ENCODE measurements around the gene HECTD4. TPM values are rescaled to one million over a fixed set of nuclear protein-coding genes. Genes with fewer than 3 reads are reported as not detected.
"Not testable (repeated sequence)": the region's sequence is repeated elsewhere in the genome, so short reads cannot be mapped to it uniquely, and the experiment has no call there.

The HECTD4 gene
- polyA plus RNA-seq, 4 donors = 35.9 to 68.5 (median 52.6) TPM

DNA sequence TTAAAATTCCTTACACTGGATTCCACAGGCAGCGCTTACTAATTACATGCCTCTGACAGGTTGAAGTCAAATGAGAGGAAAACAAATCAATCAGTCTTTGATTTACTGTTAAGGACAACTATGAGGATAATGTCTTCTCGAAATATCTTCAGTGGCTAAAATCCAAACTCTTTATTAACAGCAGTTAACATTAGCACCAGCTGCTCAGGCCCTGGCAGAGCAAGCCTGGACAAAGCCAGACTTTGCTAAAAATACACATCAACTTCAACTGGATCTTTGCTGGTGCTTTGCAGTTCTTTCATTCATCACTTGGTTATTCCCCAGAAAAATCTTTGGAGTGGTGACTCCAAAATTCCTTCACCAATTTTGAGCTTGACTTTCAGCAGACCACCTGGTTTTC is 98.7 kb downstream of the HECTD4 start:
- DNase-seq (ENCODE audit: low read depth in 4 of 4, low spot score in 2 of 4) = no peak

DNA sequence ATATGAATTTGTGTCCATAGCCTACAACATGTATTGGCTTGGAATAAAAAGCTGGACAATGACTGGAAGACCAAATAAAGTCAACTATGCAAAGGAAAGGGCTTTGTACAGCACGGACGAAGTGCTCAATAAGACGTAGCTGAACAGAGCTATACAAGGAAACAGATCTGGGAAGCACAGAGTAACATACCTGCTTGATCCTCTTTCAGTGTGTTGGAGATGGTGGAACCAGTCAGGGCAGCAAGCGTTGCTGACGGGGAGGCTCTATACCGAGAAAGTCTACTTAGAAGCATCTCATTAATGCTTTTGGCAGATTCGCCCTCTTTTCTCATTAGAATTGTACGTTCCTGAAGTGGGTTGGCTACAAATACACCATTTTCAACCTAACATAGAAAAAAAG is 99.3 kb downstream of the HECTD4 start:
- DNase-seq (ENCODE audit: low read depth in 4 of 4, low spot score in 2 of 4) = no peak

DNA sequence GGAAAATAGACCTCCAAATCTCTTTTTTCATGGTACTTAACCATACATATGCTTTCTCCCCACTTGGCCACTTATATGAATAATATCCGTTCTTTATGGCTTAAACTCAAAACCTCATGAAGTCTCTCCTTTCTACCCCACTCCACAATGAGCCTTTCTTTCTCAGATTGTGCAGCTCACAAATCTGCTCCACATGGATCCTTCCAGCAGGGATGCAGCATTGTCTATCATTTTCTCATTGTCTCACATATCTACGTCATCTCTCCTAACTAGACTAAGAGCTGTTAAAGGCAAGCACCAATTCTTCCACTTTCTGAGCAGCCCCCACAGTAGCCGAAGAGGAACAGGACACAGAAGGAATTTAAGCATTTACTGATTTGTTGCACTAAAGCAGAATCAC is 106.4 kb downstream of the HECTD4 start:
- DNase-seq (ENCODE audit: low read depth in 4 of 4, low spot score in 2 of 4) = no peak

DNA sequence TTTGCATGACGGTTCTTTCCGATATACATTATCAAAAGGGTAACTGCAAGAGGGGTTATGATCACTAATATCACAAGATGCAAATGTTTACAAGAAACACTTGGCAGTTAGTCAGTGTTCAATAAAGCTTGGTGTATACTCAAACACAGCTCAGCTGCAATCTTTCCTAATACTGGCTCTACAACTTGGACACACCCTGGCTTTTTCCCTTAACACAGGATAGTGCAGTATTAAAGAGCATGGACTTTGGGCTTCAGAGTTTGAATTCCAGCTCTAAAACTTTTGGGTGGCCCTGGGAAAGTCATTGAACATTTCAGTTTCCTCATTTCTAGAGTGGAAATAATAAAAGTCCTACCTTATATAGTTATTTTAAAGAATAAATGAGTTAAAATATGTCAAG is 107.0 kb downstream of the HECTD4 start:
- no peak for DNase-seq (ENCODE audit: low read depth in 4 of 4, low spot score in 2 of 4)

DNA sequence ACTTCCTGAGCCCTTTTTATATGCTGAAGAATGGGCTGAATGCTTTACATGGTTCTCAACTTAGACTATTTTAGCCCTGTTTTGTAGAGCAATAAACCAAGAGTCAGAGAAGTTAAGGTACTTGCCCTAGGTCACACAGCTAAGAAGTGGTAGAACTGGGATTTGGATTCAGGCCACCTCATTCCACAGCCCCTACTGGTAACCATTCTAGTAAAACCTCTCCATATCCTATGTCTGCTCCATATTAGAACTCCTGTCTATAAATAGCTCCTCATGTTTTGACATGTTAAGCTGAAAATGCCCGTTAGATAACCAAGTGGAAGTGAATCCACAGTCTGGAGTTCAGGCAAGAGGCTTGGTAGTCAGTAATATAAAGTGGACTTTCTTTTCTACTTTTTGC is 111.6 kb downstream of the HECTD4 start:
- no peak for DNase-seq (ENCODE audit: low read depth in 4 of 4, low spot score in 2 of 4)

DNA sequence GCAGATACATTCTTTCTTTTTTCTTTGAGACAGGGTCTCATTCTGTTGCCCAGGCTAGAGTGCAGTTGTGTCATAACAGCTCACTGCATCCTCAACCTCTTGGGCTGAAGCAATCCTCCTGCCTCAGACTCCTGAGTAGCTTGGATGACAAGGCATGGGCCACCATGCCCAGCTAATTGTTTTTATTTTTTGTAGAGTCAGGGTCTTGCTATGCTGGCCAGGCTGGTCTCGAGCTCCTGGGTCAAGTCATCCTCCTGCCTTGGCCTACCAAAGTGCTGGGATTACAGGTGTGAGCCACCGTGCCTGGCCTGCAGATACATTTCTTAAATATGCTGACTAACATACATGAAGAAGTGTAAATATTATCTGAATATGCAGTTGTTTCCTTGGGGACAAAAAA is 115.8 kb downstream of the HECTD4 start:
- no peak for DNase-seq (ENCODE audit: low read depth in 4 of 4, low spot score in 2 of 4)

DNA sequence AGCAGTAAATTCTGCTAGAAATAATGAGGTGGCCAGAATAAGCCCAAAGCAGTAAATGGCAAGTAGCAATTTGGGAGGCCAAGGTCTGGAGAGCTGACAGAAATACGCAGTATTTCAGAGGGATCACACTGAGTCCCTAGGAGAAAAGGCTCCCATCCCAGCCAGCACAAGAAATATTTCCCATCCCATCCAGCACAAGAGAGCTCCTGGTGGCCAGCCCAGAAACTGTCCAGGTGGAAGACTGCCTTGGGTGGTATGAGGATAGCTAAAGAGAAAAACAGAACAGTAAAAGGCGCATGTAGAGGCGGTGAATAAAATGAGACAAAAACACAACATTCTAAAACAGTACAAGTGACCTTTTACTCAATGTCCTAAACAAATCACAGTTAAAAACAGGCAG is 120.7 kb downstream of the HECTD4 start:
- no peak for DNase-seq (ENCODE audit: low read depth in 4 of 4, low spot score in 2 of 4)

DNA sequence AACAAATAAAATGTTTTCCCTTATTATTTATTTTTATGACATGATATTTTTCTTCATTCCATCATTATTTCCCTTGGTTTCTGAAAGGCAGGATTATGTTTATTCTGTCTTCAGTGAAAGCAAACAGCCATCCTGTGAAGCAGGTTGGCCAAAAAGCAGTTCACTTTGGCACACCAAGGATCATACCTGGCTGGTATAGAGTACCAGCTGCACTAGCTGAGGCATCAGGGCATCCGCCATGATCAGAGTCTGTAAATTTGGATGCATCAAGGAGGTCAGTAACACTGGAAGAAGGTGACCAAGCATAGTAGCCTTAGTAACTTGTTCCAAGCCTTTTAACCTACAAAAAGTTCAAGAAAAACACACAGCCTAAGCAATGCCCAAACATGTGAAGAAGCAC is 123.3 kb downstream of the HECTD4 start:
- DNase-seq (ENCODE audit: low read depth in 4 of 4, low spot score in 2 of 4) = no peak

DNA sequence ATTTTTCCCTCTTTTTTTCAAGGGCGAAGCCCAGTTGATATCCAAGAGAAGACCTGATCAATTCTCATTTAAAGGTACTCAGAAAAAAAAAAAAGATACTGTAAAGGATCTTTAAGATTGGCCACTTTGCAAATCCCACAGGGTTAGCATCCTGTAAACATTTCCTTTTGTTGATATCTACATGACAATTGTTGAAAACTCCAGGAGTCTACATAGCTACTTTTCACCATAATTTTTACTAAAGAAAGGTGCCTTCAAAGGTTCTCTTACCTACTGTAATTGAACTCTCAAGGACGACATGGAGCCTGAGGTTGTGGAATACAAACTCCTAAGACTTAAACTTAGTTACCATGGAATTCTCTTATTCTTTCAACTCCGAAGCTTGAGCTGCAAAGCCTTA is 125.5 kb downstream of the HECTD4 start:
- no peak for DNase-seq (ENCODE audit: low read depth in 4 of 4, low spot score in 2 of 4)

DNA sequence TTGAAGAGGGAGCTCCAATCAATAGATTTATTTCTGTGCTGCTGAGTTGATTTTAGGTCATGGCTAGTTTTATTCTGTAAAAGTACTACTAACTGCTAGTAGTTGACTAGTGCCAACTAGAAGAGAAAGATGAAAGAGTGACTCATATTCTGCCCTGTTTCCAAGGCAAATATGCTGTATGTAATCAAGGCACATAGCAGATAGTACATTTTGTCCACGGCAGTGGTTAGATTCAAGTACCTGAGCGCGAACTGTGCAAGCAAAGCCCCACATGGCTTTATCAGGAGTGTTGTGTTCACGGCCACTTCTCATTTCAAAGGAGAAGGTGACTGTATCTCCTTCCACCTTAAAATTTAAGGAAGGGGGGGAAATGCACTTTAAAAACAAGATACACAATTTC is 130.0 kb downstream of the HECTD4 start:
- DNase-seq (ENCODE audit: low read depth in 4 of 4, low spot score in 2 of 4) = no peak

DNA sequence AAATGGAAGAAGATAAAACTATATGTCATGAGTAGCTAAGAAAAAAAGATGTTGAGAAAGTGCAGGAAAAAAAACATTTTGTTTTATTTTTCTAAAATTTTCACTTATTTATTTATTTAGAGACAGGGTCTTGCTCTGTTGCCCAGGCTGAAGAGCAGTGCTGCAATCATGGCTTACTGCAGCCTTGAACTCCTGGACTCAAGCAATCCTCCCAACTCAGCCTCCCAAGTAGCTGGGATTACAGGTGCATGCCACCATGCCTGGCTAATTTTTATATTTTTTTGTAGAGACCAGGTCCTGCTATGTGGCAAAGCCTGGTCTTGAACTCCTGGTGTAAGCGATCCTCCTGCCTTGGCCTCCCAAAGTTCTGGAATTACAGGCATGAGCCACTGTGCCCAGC is 137.3 kb downstream of the HECTD4 start:
- not testable (repeated sequence) for DNase-seq (ENCODE audit: low read depth in 4 of 4, low spot score in 2 of 4)

DNA sequence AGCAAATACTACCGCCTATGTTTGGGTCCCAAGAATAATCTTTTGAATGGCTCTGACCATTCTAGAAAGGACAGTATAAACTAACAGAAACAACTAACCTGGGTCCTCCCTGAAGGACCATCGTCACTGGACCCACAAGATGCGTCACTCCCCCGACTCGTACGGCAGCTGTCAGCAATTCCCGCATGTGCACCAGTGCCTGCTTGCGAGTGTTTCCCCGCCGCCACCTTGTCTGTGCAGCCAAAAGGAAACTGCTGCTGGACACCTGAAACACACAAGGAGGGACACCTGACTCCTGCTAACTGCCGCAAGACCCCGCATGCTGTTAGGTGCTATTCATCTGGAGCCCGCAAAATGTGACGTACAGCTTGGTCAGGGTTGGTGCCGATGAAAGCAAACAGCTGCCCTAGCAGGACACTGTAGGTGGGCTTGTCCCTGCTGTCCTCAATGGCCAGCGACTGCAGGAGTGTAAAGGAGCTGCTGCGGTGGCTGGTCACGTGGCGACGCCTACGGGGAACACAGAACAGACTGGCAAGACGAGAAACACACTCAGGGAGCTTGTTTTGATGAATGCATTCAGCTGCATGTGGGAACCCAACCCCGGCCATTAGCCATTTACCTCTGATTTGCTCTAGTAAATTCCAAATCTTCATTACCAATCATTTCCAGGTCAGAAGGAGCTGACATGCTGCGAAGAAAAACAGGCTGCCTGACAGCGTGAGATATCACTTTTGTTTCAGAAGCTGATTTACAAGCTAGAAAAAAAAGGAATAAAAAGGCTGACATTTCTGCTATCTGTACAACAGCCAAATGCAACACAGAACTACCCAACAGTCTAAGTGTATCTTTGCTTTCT is 138.7 kb downstream of the HECTD4 start:
- DNase-seq (ENCODE audit: low read depth in 4 of 4, low spot score in 2 of 4) = peak in 3 of 4 donors; percentile 7 to 19 (median 17)

DNA sequence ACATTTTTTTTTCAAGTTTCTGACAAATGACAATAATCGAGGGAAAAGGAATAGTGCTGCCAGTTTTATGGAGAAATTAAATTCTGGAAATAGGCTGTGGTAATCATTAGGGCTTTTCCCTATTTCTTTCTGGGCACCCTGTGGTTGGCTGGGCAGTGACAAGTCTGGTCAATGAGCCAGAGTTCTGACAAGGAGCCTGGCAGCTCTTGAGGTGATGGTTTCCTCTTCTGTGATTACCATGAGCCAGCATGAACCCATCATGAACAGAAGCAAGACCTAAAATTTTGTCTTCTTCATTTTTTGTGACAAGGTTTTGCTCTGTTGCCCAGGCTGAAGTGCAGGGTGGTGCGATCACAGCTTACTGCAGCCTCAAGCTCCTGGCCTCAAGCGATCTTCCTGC is 141.1 kb downstream of the HECTD4 start:
- DNase-seq (ENCODE audit: low read depth in 4 of 4, low spot score in 2 of 4) = no peak

DNA sequence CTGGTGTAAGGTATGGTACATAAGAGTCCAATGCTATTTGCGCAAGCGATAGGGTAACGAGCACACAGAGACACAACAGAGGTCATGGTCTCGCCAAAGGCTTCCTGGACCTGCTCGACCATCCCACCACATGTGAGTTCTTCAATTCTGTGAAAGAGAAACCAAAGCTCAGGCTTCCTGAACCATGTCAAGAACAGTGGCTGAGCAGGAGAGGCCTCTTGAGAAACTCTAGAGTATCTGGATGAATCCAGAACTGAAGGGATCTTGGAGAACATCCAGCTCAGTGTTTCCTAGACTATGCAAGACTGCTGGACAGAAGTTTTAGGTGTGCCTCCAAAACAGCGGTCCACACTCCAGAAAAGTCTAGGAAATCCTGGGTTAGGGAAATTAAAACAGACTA is 142.3 kb downstream of the HECTD4 start:
- no peak for DNase-seq (ENCODE audit: low read depth in 4 of 4, low spot score in 2 of 4)

DNA sequence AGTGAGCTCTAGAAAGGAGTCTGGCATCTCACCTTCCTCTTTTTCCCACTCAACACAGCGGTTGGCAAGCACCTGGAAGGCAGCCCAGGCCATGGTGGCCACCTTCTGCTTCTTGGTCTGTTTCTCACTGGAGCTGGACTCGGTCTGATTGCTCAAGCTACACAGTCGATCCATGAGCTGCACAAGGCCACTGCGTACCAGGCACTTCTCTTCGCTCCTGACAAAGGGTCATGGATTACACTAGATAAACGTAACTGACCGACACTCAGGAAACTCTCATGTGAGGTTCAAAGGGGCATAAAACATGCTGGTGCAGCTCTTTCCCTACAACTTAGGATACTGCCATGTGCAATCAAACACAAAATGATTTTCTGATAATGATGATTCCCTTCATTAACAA is 143.2 kb downstream of the HECTD4 start:
- DNase-seq (ENCODE audit: low read depth in 4 of 4, low spot score in 2 of 4) = no peak

DNA sequence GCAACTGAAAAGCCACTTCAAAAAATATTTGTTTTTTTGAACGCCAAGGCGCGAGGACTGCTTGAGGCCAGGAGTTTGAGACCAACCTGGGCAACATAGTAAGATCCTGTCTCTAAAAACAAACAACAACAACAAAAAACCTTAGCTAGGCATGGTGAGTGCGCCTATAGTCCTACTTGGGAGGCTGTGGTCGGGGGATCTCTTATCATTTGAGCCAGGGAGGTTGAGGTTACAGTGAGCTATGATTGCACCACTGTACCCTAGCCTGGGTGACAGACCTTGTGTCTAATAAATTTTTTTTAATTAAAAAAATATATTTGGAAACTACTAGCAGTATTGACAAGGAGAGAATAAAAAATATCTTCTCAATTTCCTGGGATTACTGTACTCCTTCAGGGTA is 143.8 kb downstream of the HECTD4 start:
- no peak for DNase-seq (ENCODE audit: low read depth in 4 of 4, low spot score in 2 of 4)

DNA sequence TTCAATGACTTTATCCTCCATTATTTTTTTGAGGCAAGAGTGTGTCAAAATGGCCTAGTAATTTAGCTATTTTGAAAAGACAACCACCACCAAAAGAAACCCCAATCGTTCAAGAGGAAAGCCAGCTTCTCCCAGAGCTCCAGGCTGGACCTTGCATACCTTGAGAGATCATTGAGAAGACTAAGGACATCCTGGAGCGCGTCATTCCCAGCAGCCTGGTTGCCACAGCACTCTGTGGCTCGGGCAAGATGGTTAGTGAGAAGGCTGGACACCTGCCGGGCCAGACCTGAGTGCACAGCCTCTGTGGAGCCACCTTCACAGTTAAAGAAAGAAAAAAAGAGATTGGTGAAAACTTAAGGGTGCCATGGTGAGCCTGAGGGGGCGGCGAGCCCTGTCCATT is 145.4 kb downstream of the HECTD4 start:
- DNase-seq (ENCODE audit: low read depth in 4 of 4, low spot score in 2 of 4) = no peak

DNA sequence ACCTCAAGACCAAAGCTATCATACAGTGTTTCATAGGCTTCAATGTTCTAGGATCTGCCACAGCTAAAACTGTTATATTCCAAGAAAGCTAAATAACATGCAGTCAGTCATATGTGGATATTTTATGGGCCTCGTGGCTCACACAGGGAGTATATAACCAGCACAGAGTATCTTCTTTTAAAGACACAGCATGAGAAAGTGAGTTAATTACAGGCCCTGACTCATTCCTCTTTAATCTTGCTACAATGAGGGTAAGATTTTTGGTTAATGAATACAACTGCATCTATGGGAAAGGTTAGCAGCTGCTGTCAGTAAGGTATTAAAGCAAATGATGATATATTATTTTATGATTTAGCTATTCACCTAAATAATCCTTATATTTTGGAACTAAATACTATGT is 145.8 kb downstream of the HECTD4 start:
- no peak for DNase-seq (ENCODE audit: low read depth in 4 of 4, low spot score in 2 of 4)

DNA sequence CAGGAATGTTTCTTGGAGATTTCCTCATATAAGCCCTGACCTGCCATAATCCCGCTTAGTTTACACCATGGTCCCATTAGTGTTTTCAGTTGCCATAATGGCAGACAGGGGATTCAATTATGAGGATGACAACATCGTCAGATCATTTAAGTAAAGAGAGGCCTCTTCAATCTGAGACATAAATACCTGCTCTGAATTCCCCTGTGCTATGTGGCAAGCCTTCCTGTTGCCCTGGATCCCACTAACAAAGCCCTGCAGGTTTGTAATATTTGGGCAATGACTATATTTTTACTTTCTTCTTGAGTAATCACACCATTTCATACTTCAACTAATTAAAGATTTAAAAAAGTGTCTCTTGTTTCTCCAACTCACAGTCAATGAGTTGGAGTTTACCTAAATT is 147.9 kb downstream of the HECTD4 start:
- DNase-seq (ENCODE audit: low read depth in 4 of 4, low spot score in 2 of 4) = no peak

DNA sequence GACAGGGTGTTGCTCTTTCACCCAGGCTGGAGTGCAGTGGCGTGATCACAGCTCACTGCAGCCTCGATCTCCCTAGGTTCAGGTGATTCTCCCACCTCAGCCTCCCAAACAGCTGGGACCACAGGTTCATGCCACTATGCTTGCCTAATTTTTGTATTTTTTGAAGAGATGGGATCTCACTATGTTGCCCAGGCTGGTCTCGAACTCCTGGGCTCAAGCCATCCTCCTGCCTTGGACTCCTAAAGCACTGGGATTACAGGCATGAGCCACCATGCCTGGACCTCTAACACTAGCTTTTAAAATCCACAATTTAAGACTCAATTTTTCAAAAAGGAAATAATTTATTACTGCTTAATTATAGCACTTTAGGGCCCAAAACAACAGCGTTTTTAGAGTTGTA is 149.0 kb downstream of the HECTD4 start:
- DNase-seq (ENCODE audit: low read depth in 4 of 4, low spot score in 2 of 4) = no peak

DNA sequence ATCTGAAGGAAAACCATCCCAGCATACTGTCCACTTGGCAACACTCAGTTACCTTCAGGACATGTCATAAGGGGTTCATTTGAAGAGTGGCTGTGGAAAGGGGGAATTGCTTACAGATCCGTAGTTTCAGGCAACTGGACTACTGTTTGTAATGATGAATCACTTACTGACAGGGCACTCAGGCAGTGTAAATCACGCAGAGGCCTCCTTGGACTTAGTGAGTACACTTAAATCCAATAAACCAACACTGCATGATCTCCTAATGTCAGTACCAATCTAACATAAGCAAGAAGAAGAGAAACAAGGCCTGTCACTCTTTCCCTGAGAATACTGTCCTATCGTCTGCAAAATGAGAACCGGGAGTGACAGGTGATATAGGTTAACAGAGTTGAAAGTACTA is 152.1 kb downstream of the HECTD4 start:
- no peak for DNase-seq (ENCODE audit: low read depth in 4 of 4, low spot score in 2 of 4)

DNA sequence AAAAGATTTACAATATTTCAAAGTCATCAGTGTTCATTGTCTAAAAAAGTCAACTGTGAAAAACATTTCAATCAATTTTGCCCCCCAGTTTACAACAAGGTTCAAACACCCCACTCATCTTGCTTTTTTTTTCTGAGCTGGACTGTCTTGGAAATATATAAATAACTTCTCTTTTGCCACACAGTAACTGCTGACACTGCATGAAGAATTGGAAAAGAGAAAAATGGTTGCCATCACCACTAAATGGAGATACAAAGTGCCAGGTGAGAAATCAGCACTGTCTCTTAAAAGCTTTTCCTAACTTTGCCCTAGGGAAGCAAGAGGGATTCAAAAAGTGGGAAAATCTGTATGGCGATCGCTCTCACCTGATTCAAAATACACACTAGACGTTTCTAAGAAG is 155.5 kb downstream of the HECTD4 start:
- DNase-seq (ENCODE audit: low read depth in 4 of 4, low spot score in 2 of 4) = no peak

DNA sequence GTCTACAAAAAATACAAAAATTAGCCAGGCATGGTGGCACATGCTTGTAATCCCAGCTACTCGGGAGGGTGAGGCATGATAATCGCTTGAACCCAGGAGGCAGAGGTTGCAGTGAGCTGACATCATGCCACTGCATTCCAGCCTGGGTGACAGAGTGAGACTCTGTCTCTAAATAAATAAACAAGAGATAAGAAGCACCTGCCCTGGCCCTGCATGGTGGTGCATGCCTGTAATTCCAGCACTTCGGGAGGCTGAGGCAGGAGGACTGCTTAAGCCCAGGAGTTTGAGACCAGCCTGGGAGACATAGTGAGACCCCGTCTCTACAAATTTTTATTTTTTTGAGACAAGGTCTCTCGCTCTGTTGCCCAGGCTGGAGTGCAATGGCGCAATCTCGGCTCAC is 161.6 kb downstream of the HECTD4 start:
- not testable (repeated sequence) for DNase-seq (ENCODE audit: low read depth in 4 of 4, low spot score in 2 of 4)

All from left renal cortex interstitium (tissue), 4 donors.